NCI-H1417 (cell line): Measurements from ENCODE around the gene PHACTR4.
"Not testable (repeated sequence)": the region's sequence is repeated elsewhere in the genome, so short reads cannot be mapped to it uniquely, and the experiment has no call there.

Source experiments
- DNase-seq, 3 experiments: peaks; one replicate each; lab custom pipeline; 2025; lab: John Stamatoyannopoulos, UW

PHACTR4 gene

GRCh38 chr1:28369371-28370238 lies at the start of gene PHACTR4:
Gene PHACTR4 (plus strand): TSS chr1:28369740. CDS start chr1:28407448, 37,708 bp downstream.
- DNase-seq, result peak; percentile 93 to 98 (median 94)

- peak in 2 of 3 experiments; percentile 61 to 84 for DNase-seq
Measured at GRCh38 chr1:28322194-28322593, 47.3 kb upstream of the PHACTR4 start.

- no peak for DNase-seq
Measured at GRCh38 chr1:28323720-28324119, 45.8 kb upstream of the PHACTR4 start.

- DNase-seq, result no peak
Measured at GRCh38 chr1:28326515-28326914, 43.0 kb upstream of the PHACTR4 start.

GRCh38 chr1:28326984-28327383 lies 42.6 kb upstream of the PHACTR4 start:
- no peak for DNase-seq

- not testable (repeated sequence) for DNase-seq
Measured at GRCh38 chr1:28327431-28327830, 42.1 kb upstream of the PHACTR4 start.

- no peak for DNase-seq
Measured at GRCh38 chr1:28328228-28328648, 41.3 kb upstream of the PHACTR4 start.

GRCh38 chr1:28329395-28330153 lies 40.0 kb upstream of the PHACTR4 start:
- peak in 2 of 3 experiments; percentile 28 to 61 for DNase-seq

- no peak for DNase-seq
Measured at GRCh38 chr1:28338897-28339296, 30.6 kb upstream of the PHACTR4 start.

GRCh38 chr1:28339551-28339950 lies 30.0 kb upstream of the PHACTR4 start:
- no peak for DNase-seq

- no peak for DNase-seq
Measured at GRCh38 chr1:28340221-28340974, 29.1 kb upstream of the PHACTR4 start.

- no peak for DNase-seq
Measured at GRCh38 chr1:28341591-28341990, 27.9 kb upstream of the PHACTR4 start.

GRCh38 chr1:28343405-28343804 lies 26.1 kb upstream of the PHACTR4 start:
- DNase-seq, result no peak

- not testable (repeated sequence) for DNase-seq
Measured at GRCh38 chr1:28353248-28353810, 16.2 kb upstream of the PHACTR4 start.

GRCh38 chr1:28354121-28354520 lies 15.4 kb upstream of the PHACTR4 start:
- DNase-seq, result no peak

- DNase-seq, result no peak
Measured at GRCh38 chr1:28358716-28359115, 10.8 kb upstream of the PHACTR4 start.

GRCh38 chr1:28359592-28360239 lies 9.8 kb upstream of the PHACTR4 start:
- DNase-seq, result peak; percentile 50 to 76 (median 67)

GRCh38 chr1:28364888-28365287 lies 4.7 kb upstream of the PHACTR4 start:
- no peak for DNase-seq

GRCh38 chr1:28365864-28366263 lies 3.7 kb upstream of the PHACTR4 start:
- DNase-seq, result peak in 2 of 3 experiments; percentile 15 to 60

GRCh38 chr1:28368608-28369007 lies 932 bp upstream of the PHACTR4 start:
- DNase-seq, result not testable (repeated sequence)
